Daoy (cell line): ENCODE results near the gene AATK. TPM values are rescaled to one million over a fixed set of nuclear protein-coding genes. Genes with fewer than 3 reads are reported as not detected.
"Not testable (repeated sequence)": the region's sequence is repeated elsewhere in the genome, so short reads cannot be mapped to it uniquely, and the experiment has no call there.

Experiments used
- DNase-seq: peaks from one replicate; pipeline ENCODE4 v3.0.0-alpha.2; 2015; ENCODE audit warnings: low read depth
- total RNA-seq: library from RNA; depleted of rRNA; stranded (reverse); fragments of >200 nt; shearing (Covaris generic); gene quantifications from 2 replicates; pipeline ENCODE4 v1.2.3, GENCODE V29; 2014

Gene AATK
- total RNA-seq, 1 experiment from 2014 or later: 0.17 TPM

- no peak for DNase-seq
These were observed 3.5 kb downstream of the AATK start for GRCh38 chr17:81162491-81162890.

GRCh38 chr17:81161972-81162371 is 4.0 kb downstream of the AATK start:
- no peak for DNase-seq

GRCh38 chr17:81161536-81161935 is 4.5 kb downstream of the AATK start:
- DNase-seq: no peak

- no peak for DNase-seq
These were observed 5.1 kb downstream of the AATK start for GRCh38 chr17:81160747-81161453.

GRCh38 chr17:81160306-81160705 is 5.7 kb downstream of the AATK start:
- peak; percentile 30 for DNase-seq

GRCh38 chr17:81159611-81160265 is 6.3 kb downstream of the AATK start:
- no peak for DNase-seq

- DNase-seq: no peak
These were observed 7.1 kb downstream of the AATK start for GRCh38 chr17:81158688-81159590.

- no peak for DNase-seq
These were observed 8.0 kb downstream of the AATK start for GRCh38 chr17:81157848-81158687.

GRCh38 chr17:81156866-81157805 is 8.9 kb downstream of the AATK start:
- no peak for DNase-seq

- DNase-seq: no peak
These were observed 11.1 kb downstream of the AATK start for GRCh38 chr17:81154961-81155360.

- not testable (repeated sequence) for DNase-seq
These were observed 12.0 kb downstream of the AATK start for GRCh38 chr17:81154016-81154415.

GRCh38 chr17:81153340-81153803 is 12.6 kb downstream of the AATK start:
- peak; percentile 82 for DNase-seq

GRCh38 chr17:81152288-81152828 is 13.7 kb downstream of the AATK start:
- no peak for DNase-seq

- DNase-seq: no peak
These were observed 14.7 kb downstream of the AATK start for GRCh38 chr17:81151278-81151677.

GRCh38 chr17:81150377-81151077 is 15.5 kb downstream of the AATK start:
- DNase-seq: no peak

- DNase-seq: no peak
These were observed 17.0 kb downstream of the AATK start for GRCh38 chr17:81148986-81149533.

GRCh38 chr17:81148571-81148970 is 17.4 kb downstream of the AATK start:
- DNase-seq: no peak

GRCh38 chr17:81147701-81148100 is 18.3 kb downstream of the AATK start:
- no peak for DNase-seq

- not testable (repeated sequence) for DNase-seq
These were observed 19.8 kb downstream of the AATK start for GRCh38 chr17:81146208-81146607.
